ENCODE results near the gene WDR72. TPM values are rescaled to one million over a fixed set of nuclear protein-coding genes. Genes with fewer than 3 reads are reported as not detected.

Gene WDR72
- polyA plus RNA-seq, 1 of the 3 experiments (the other 2 are of a cell fraction): 0.02 TPM

- H3K4me3 ChIP-seq (ENCODE audit: low read depth in 2 of 2, low read length in 1 of 2): no peak overlapping the region
- H3F3A ChIP-seq (replicated peaks; ENCODE audit: insufficient read depth): no peaks in the 10 kb centered on the region
- H3K9ac ChIP-seq: no peak overlapping the region
- 17% methylated on average over 2 of the region's 2 CpGs for WGBS (ENCODE audit: low lambda C conversion rate)
- no peaks in the 10 kb centered on the region for H3K4me1 ChIP-seq (ENCODE audit: control insufficient read depth in 1 of 2, insufficient read depth in 2 of 2, low read depth in 1 of 2, low read length in 1 of 2)
- no peaks in the 10 kb centered on the region for H3K36me3 ChIP-seq (replicated peaks in 1 of 2; ENCODE audit: control insufficient read depth in 1 of 2, insufficient read depth in 2 of 2, low read length in 1 of 2)
- no peak overlapping the region for H3K4me2 ChIP-seq
- no peaks in the 10 kb centered on the region for H3K9me2 ChIP-seq
- no peak overlapping the region for H3K27ac ChIP-seq (ENCODE audit: low read depth in 2 of 2, low read length in 1 of 2)
- H3K79me2 ChIP-seq (ENCODE audit: insufficient read depth): no peaks in the 10 kb centered on the region
- no peaks in the 10 kb centered on the region for H3K27me3 ChIP-seq (ENCODE audit: insufficient read depth)
- no peak overlapping the region for H2AFZ ChIP-seq (ENCODE audit: low read depth)
- POLR2A ChIA-PET: no interaction called here
- H3K9me3 ChIP-seq: no peaks in the 10 kb centered on the region
- CTCF ChIA-PET: no interaction called here
- no peak for DNase-seq
- TF ChIP-seq MXI1 (IDR thresholded peaks at IDR 0.05; ENCODE audit: low read depth, low read length) (no peak), SMC3 (IDR thresholded peaks at IDR 0.05; ENCODE audit: low read depth, low read length) (no peak), CHD2 (IDR thresholded peaks at IDR 0.05; ENCODE audit: low read length, partially characterized antibody) (no peak), EZH2phosphoT487 (IDR thresholded peaks at IDR 0.05; ENCODE audit: borderline replicate concordance, low read depth) (no peak), NRF1 (IDR thresholded peaks at IDR 0.05; ENCODE audit: low read depth, low read length) (no peak), RXRA (IDR thresholded peaks at IDR 0.05; ENCODE audit: borderline replicate concordance, low read depth) (no peak), RCOR1 (IDR thresholded peaks at IDR 0.05; ENCODE audit: low read length) (no peak), FOSL2 (IDR thresholded peaks at IDR 0.05; ENCODE audit: borderline replicate concordance, low read depth) (no peak), TCF12 (IDR thresholded peaks at IDR 0.05) (no peak), MAX (IDR thresholded peaks at IDR 0.05; ENCODE audit: low read depth) (no peak), GABPA (IDR thresholded peaks at IDR 0.05; ENCODE audit: low read depth) (no peak), ZBTB33 (IDR thresholded peaks at IDR 0.05; ENCODE audit: borderline replicate concordance, low read depth) (no peak), JUND (IDR thresholded peaks at IDR 0.05) (no peak), ELF1 (IDR thresholded peaks at IDR 0.05) (no peak)
- TF ChIP-seq, protein P1, sequence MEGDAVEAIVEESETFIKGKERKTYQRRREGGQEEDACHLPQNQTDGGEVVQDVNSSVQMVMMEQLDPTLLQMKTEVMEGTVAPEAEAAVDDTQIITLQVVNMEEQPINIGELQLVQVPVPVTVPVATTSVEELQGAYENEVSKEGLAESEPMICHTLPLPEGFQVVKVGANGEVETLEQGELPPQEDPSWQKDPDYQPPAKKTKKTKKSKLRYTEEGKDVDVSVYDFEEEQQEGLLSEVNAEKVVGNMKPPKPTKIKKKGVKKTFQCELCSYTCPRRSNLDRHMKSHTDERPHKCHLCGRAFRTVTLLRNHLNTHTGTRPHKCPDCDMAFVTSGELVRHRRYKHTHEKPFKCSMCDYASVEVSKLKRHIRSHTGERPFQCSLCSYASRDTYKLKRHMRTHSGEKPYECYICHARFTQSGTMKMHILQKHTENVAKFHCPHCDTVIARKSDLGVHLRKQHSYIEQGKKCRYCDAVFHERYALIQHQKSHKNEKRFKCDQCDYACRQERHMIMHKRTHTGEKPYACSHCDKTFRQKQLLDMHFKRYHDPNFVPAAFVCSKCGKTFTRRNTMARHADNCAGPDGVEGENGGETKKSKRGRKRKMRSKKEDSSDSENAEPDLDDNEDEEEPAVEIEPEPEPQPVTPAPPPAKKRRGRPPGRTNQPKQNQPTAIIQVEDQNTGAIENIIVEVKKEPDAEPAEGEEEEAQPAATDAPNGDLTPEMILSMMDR (IDR thresholded peaks at IDR 0.05): no peak
- H4K20me1 ChIP-seq (ENCODE audit: insufficient read depth): no peaks in the 10 kb centered on the region
These were observed 253.1 kb downstream of the WDR72 start for GRCh38 chr15:53506370-53506769.

- no peak for DNase-seq
- H3K4me2 ChIP-seq: no peak overlapping the region
- H3K36me3 ChIP-seq (replicated peaks in 1 of 2; ENCODE audit: control insufficient read depth in 1 of 2, insufficient read depth in 2 of 2, low read length in 1 of 2): no peaks in the 10 kb centered on the region
- POLR2A ChIA-PET: no interaction called here
- H3K27me3 ChIP-seq (ENCODE audit: insufficient read depth): no peaks in the 10 kb centered on the region
- H3K79me2 ChIP-seq (ENCODE audit: insufficient read depth): no peaks in the 10 kb centered on the region
- H4K20me1 ChIP-seq (ENCODE audit: insufficient read depth): no peaks in the 10 kb centered on the region
- no peak overlapping the region for H3K27ac ChIP-seq (ENCODE audit: low read depth in 2 of 2, low read length in 1 of 2)
- H3K9me3 ChIP-seq: no peaks in the 10 kb centered on the region
- no peak overlapping the region for H3K4me3 ChIP-seq (ENCODE audit: low read depth in 2 of 2, low read length in 1 of 2)
- H2AFZ ChIP-seq (ENCODE audit: low read depth): no peak overlapping the region
- CTCF ChIA-PET: no interaction called here
- no peaks in the 10 kb centered on the region for H3K9me2 ChIP-seq
- H3K9ac ChIP-seq: no peak overlapping the region
- no peaks in the 10 kb centered on the region for H3K4me1 ChIP-seq (ENCODE audit: control insufficient read depth in 1 of 2, insufficient read depth in 2 of 2, low read depth in 1 of 2, low read length in 1 of 2)
- H3F3A ChIP-seq (replicated peaks; ENCODE audit: insufficient read depth): no peaks in the 10 kb centered on the region
- 2% methylated on average over 4 of the region's 4 CpGs for WGBS (ENCODE audit: low lambda C conversion rate)
- TF ChIP-seq GATA2 (CRISPR knock-in tag; IDR thresholded peaks at IDR 0.05) (no peak), NRF1 (IDR thresholded peaks at IDR 0.05; ENCODE audit: low read depth, low read length) (no peak), GABPA (IDR thresholded peaks at IDR 0.05; ENCODE audit: low read depth) (no peak), POLR2AphosphoS5 (IDR thresholded peaks at IDR 0.05; ENCODE audit: low read depth, low read length) (no peak), TCF12 (IDR thresholded peaks at IDR 0.05) (no peak), EP300 (IDR thresholded peaks at IDR 0.05; ENCODE audit: borderline replicate concordance in 1 of 2, low read depth in 1 of 2, low read length in 1 of 2) (no peak), USF1 (IDR thresholded peaks at IDR 0.05; ENCODE audit: borderline replicate concordance, low read depth) (no peak), IRF3 (IDR thresholded peaks at IDR 0.05; ENCODE audit: low read depth, low read length) (no peak)
These were observed 260.5 kb downstream of the WDR72 start for GRCh38 chr15:53498996-53499395.
